Kidney epithelial cell (primary cell): ENCODE results near the gene TENM4. TPM values are rescaled to one million over a fixed set of nuclear protein-coding genes. Genes with fewer than 3 reads are reported as not detected.

ENCODE experiments used
- DNase-seq: peaks from one replicate; pipeline ENCODE4 v3.0.0-alpha.2; 2010; ENCODE audit warnings: low read depth
- H3K27me3 ChIP-seq: 2 replicates; pipeline ENCODE4 v1.6.0; 2011; ENCODE audit warnings: low read length; ENCODE audit not compliant: control insufficient read depth, insufficient read depth
- H3K36me3 ChIP-seq: 2 replicates; pipeline ENCODE4 v1.5.1; 2011; ENCODE audit warnings: low read length; ENCODE audit not compliant: control insufficient read depth, insufficient read depth
- H3K4me3 ChIP-seq: 2 replicates; pipeline ENCODE4 v1.5.1; 2011; ENCODE audit warnings: low read depth, mild to moderate bottlenecking, control low read depth, low read length
- CTCF ChIP-seq: IDR thresholded peaks from 2 replicates; pipeline ENCODE4 v1.5.1; 2011; ENCODE audit warnings: mild to moderate bottlenecking, moderate library complexity, low read length, control low read depth, inconsistent platforms; ENCODE audit not compliant: insufficient read depth, poor library complexity, severe bottlenecking
- total RNA-seq: library from RNA; depleted of rRNA; stranded (reverse); fragments of >200 nt; gene quantifications from 2 replicates; pipeline ENCODE4 v1.2.3, GENCODE V29; 2015

Gene TENM4
- total RNA-seq, 1 donor from 2014 or later: 35.3 TPM

- Histone ChIP-seq H3K27me3 (no peaks in the 10 kb centered on the region), H3K4me3 (no peak overlapping the region), H3K36me3 (no peaks in the 10 kb centered on the region)
- DNase-seq: no peak
- no peak for TF ChIP-seq CTCF
These were observed 810.1 kb downstream of the TENM4 start for GRCh38 chr11:78630561-78631303.

GRCh38 chr11:78630155-78630554 is 810.7 kb downstream of the TENM4 start:
- Histone ChIP-seq H3K36me3 (no peaks in the 10 kb centered on the region), H3K4me3 (no peak overlapping the region), H3K27me3 (no peaks in the 10 kb centered on the region)
- DNase-seq: no peak
- no peak for TF ChIP-seq CTCF

- Histone ChIP-seq H3K4me3 (no peak overlapping the region), H3K27me3 (no peaks in the 10 kb centered on the region), H3K36me3 (no peaks in the 10 kb centered on the region)
- no peak for DNase-seq
- TF ChIP-seq CTCF: no peak
These were observed 818.2 kb downstream of the TENM4 start for GRCh38 chr11:78622666-78623065.

- DNase-seq: no peak
- TF ChIP-seq CTCF: no peak
- no peaks in the 10 kb centered on the region for H3K36me3 ChIP-seq
- no peaks in the 10 kb centered on the region for H3K27me3 ChIP-seq
- no peak overlapping the region for H3K4me3 ChIP-seq
These were observed 820.7 kb downstream of the TENM4 start for GRCh38 chr11:78620159-78620558.

GRCh38 chr11:78615724-78616123 is 825.1 kb downstream of the TENM4 start:
- Histone ChIP-seq H3K4me3 (no peak overlapping the region), H3K27me3 (no peaks in the 10 kb centered on the region), H3K36me3 (no peaks in the 10 kb centered on the region)
- no peak for TF ChIP-seq CTCF
- DNase-seq: no peak

- TF ChIP-seq CTCF: no peak
- DNase-seq: no peak
- no peak overlapping the region for H3K4me3 ChIP-seq
- no peaks in the 10 kb centered on the region for H3K27me3 ChIP-seq
- no peaks in the 10 kb centered on the region for H3K36me3 ChIP-seq
These were observed 827.4 kb downstream of the TENM4 start for GRCh38 chr11:78613378-78613813.
